WTC11 (cell line): ENCODE results near the gene CLEC17A. TPM values are rescaled to one million over a fixed set of nuclear protein-coding genes. Genes with fewer than 3 reads are reported as not detected.
A peak's percentile ranks its signal among the peaks of the same experiment; 100 is the strongest.

ENCODE experiments used
- AFF4 ChIP-seq: sonication (generic); formaldehyde crosslinking; IDR thresholded peaks from 2 replicates; pipeline ENCODE4 v1.8.1; 2023; ENCODE audit warnings: mild to moderate bottlenecking, missing genetic modification reagents, borderline replicate concordance
- AR ChIP-seq: fragments of 250-450 bp; sonication (Bioruptor Pico); IDR thresholded peaks from 2 replicates; pipeline ENCODE4 v1.9.0; 2021; ENCODE audit warnings: mild to moderate bottlenecking
- CBFB ChIP-seq: sonication (generic); formaldehyde crosslinking; IDR thresholded peaks from 2 replicates; pipeline ENCODE4 v1.8.1; 2022; ENCODE audit warnings: mild to moderate bottlenecking, low read depth, missing genetic modification reagents
- CDX4 ChIP-seq: fragments of 250-450 bp; sonication (Bioruptor Pico); IDR thresholded peaks from 2 replicates; pipeline ENCODE4 v1.9.0; 2021; ENCODE audit warnings: moderate library complexity, mild to moderate bottlenecking, inconsistent platforms, borderline replicate concordance
- CREB1 ChIP-seq: sonication (generic); formaldehyde crosslinking; IDR thresholded peaks from 2 replicates; pipeline ENCODE4 v1.8.0; 2023; ENCODE audit warnings: mild to moderate bottlenecking, missing genetic modification reagents
- ERG ChIP-seq: fragments of 250-450 bp; sonication (Bioruptor Pico); IDR thresholded peaks from 2 replicates; pipeline ENCODE4 v1.8.0; 2021; ENCODE audit warnings: mild to moderate bottlenecking
- ESRRA ChIP-seq: sonication (generic); formaldehyde crosslinking; IDR thresholded peaks from 2 replicates; pipeline ENCODE4 v1.8.1; 2022; ENCODE audit warnings: mild to moderate bottlenecking, missing genetic modification reagents, borderline replicate concordance
- HMGA2 ChIP-seq: fragments of 250-450 bp; sonication (Bioruptor Pico); IDR thresholded peaks from 2 replicates; pipeline ENCODE4 v1.4.0; 2021; ENCODE audit warnings: mild to moderate bottlenecking, moderate library complexity
- HMGXB4 ChIP-seq: sonication (generic); formaldehyde crosslinking; IDR thresholded peaks from 2 replicates; pipeline ENCODE4 v1.8.1; 2023; ENCODE audit warnings: mild to moderate bottlenecking, moderate library complexity, missing genetic modification reagents
- NFE2L1 ChIP-seq: sonication (generic); formaldehyde crosslinking; IDR thresholded peaks from 2 replicates; pipeline ENCODE4 v1.8.1; 2023; ENCODE audit warnings: missing genetic modification reagents
- RELA ChIP-seq: sonication (generic); formaldehyde crosslinking; IDR thresholded peaks from 2 replicates; pipeline ENCODE4 v1.8.1; 2022; ENCODE audit warnings: missing genetic modification reagents, mild to moderate bottlenecking, borderline replicate concordance
- SP1 ChIP-seq: sonication (generic); formaldehyde crosslinking; conservative IDR thresholded peaks from 2 replicates; pipeline ENCODE4 v1.8.1; 2022; ENCODE audit warnings: missing genetic modification reagents
- TEAD4 ChIP-seq: sonication (generic); formaldehyde crosslinking; IDR thresholded peaks from 2 replicates; pipeline ENCODE4 v1.8.0; 2022; ENCODE audit warnings: mild to moderate bottlenecking, missing genetic modification reagents
- TP53 ChIP-seq: sonication (generic); formaldehyde crosslinking; IDR thresholded peaks from 2 replicates; pipeline ENCODE4 v1.8.1; 2023; ENCODE audit warnings: mild to moderate bottlenecking, missing genetic modification reagents
- USF1 ChIP-seq: sonication (generic); formaldehyde crosslinking; IDR thresholded peaks from 2 replicates; pipeline ENCODE4 v1.8.0; 2022; ENCODE audit warnings: mild to moderate bottlenecking, missing genetic modification reagents
- ZMAT4 ChIP-seq: fragments of 250-450 bp; sonication (Bioruptor Pico); IDR thresholded peaks from 2 replicates; pipeline ENCODE4 v1.9.0; 2021; ENCODE audit warnings: mild to moderate bottlenecking
- ZNF138 ChIP-seq: sonication (generic); formaldehyde crosslinking; conservative IDR thresholded peaks from 2 replicates; pipeline ENCODE4 v1.8.1; 2022; ENCODE audit warnings: mild to moderate bottlenecking, moderate library complexity, missing genetic modification reagents
- ZNF423 ChIP-seq: fragments of 250-450 bp; sonication (Bioruptor Pico); IDR thresholded peaks from 2 replicates; pipeline ENCODE4 v2.1.2; 2022; ENCODE audit warnings: mild to moderate bottlenecking, moderate library complexity
- ZNF532 ChIP-seq: fragments of 250-450 bp; sonication (Bioruptor Pico); IDR thresholded peaks from 2 replicates; pipeline ENCODE4 v1.9.0; 2021; ENCODE audit warnings: mild to moderate bottlenecking, borderline replicate concordance
- total RNA-seq: library from RNA; stranded (reverse); gene quantifications from 3 replicates; pipeline ENCODE4 v1.2.3, GENCODE V29; 2021

Gene CLEC17A
- total RNA-seq, 1 experiment from 2014 or later, result not detected

- TF ChIP-seq AFF4 (no peak), SP1 (peak; percentile 78; the same call in 1 of the 2 replicates), CBFB (CRISPR knock-in tag) (peak; percentile 79; the same call in 1 of the 2 replicates), ESRRA (CRISPR knock-in tag) (peak; percentile 90), RELA (CRISPR knock-in tag) (no peak), ZNF423 (CRISPR knock-in tag) (peak; percentile 41; the same call in 1 of the 2 replicates), ERG (CRISPR knock-in tag) (no peak), AR (CRISPR knock-in tag) (no peak), CDX4 (CRISPR knock-in tag) (no peak), TEAD4 (peak; percentile 63; the same call in 1 of the 2 replicates), ZNF138 (no peak), ZMAT4 (CRISPR knock-in tag) (no peak), USF1 (CRISPR knock-in tag) (peak; percentile 49; the same call in 1 of the 2 replicates), ZNF532 (CRISPR knock-in tag) (no peak), NFE2L1 (CRISPR knock-in tag) (no peak), HMGA2 (CRISPR knock-in tag) (no peak), TP53 (CRISPR knock-in tag) (no peak), CREB1 (no peak), HMGXB4 (CRISPR knock-in tag) (peak; percentile 94; the same call in 1 of the 2 replicates)
Observed at GRCh38 chr19:14571695-14572490, 11.0 kb upstream of the CLEC17A start, which contains the start of gene NDUFB7 (continued).
